GM12801 (cell line): ENCODE measurements around the gene WDR72.

ENCODE experiments used
- CTCF ChIP-seq: IDR thresholded peaks from one replicate; pipeline ENCODE4 v1.5.1; 2011; ENCODE audit warnings: control low read depth; ENCODE audit not compliant: insufficient read length; ENCODE audit errors: extremely low read depth

Gene WDR72

GRCh38 chr15:53739187-53739586 lies 20.3 kb downstream of the WDR72 start:
- TF ChIP-seq CTCF: no peak

- no peak for TF ChIP-seq CTCF
Observed at GRCh38 chr15:53721334-53722087, 38.0 kb downstream of the WDR72 start.

GRCh38 chr15:53716909-53717876 lies 42.3 kb downstream of the WDR72 start:
- no peak for TF ChIP-seq CTCF

- TF ChIP-seq CTCF: no peak
Observed at GRCh38 chr15:53713218-53713617, 46.2 kb downstream of the WDR72 start.

GRCh38 chr15:53710906-53711305 lies 48.6 kb downstream of the WDR72 start:
- no peak for TF ChIP-seq CTCF

- no peak for TF ChIP-seq CTCF
Observed at GRCh38 chr15:53709821-53710220, 49.6 kb downstream of the WDR72 start.

GRCh38 chr15:53695365-53695764 lies 64.1 kb downstream of the WDR72 start:
- no peak for TF ChIP-seq CTCF
